Measurements from ENCODE around the gene ETV7. TPM values are rescaled to one million over a fixed set of nuclear protein-coding genes. Genes with fewer than 3 reads are reported as not detected.

ETV7 gene
- total RNA-seq, 1 experiment from 2014 or later: not detected

- Histone ChIP-seq H3K27ac (no peak overlapping the region), H3K4me1 (no peaks in the 10 kb centered on the region), H3K36me3 (no peaks in the 10 kb centered on the region), H3K4me3 (no peak overlapping the region), H3K9me3 (replicated peaks) (no peaks in the 10 kb centered on the region), H3K27me3 (no peaks in the 10 kb centered on the region)
- no peak for DNase-seq
These were observed 69.8 kb downstream of the ETV7 start for GRCh38 chr6:36317623-36318022.

Other genes starting within 250 kb of the ETV7 start
- gene BRPF3, start 190.9 kb downstream of the ETV7 start, total RNA-seq (2014; rRNA removed; shearing (Covaris generic)): 15.8 and 16.9 TPM in 2 replicates
- not detected in 2 replicates for gene PNPLA1, start 117.6 kb downstream of the ETV7 start, total RNA-seq (2014; rRNA removed; shearing (Covaris generic))
- 0.04 TPM in 1 of 2 replicates, not detected in the other for gene BNIP5, start 50.8 kb downstream of the ETV7 start, total RNA-seq (2014; rRNA removed; shearing (Covaris generic))
- gene PXT1, start 55.2 kb upstream of the ETV7 start, total RNA-seq (2014; rRNA removed; shearing (Covaris generic)): 0.08 TPM in 1 of 2 replicates, not detected in the other
- 61.6 and 64.1 TPM in 2 replicates for gene KCTD20, start 55.3 kb upstream of the ETV7 start, total RNA-seq (2014; rRNA removed; shearing (Covaris generic))
- 26.9 and 27.6 TPM in 2 replicates for gene STK38, start 159.8 kb upstream of the ETV7 start, total RNA-seq (2014; rRNA removed; shearing (Covaris generic))
- gene SRSF3, start 206.7 kb upstream of the ETV7 start, total RNA-seq (2014; rRNA removed; shearing (Covaris generic)): 395 and 493 TPM in 2 replicates